ENCODE data around the gene TNFRSF11A.

GRCh38 chr18:62334120-62334519, 9.0 kb downstream of the TNFRSF11A start:
- TF ChIP-seq CTCF (IDR thresholded peaks at IDR 0.05): no peak
- TF ChIP-seq EZH2 (IDR thresholded peaks at IDR 0.05; ENCODE audit: borderline replicate concordance, insufficient read depth, low read depth, low read length, poor library complexity, severe bottlenecking): no peak

Measured in B cell (primary cell).